Activated CD4-positive, alpha-beta T cell treated with anti-CD3 and anti-CD28 coated beads for 1 hour (primary cell): ENCODE results near the gene TMC2.

Experiments used
- DNase-seq: peaks from one replicate; pipeline ENCODE4 v3.0.0-alpha.2; 2020

The TMC2 gene

DNA sequence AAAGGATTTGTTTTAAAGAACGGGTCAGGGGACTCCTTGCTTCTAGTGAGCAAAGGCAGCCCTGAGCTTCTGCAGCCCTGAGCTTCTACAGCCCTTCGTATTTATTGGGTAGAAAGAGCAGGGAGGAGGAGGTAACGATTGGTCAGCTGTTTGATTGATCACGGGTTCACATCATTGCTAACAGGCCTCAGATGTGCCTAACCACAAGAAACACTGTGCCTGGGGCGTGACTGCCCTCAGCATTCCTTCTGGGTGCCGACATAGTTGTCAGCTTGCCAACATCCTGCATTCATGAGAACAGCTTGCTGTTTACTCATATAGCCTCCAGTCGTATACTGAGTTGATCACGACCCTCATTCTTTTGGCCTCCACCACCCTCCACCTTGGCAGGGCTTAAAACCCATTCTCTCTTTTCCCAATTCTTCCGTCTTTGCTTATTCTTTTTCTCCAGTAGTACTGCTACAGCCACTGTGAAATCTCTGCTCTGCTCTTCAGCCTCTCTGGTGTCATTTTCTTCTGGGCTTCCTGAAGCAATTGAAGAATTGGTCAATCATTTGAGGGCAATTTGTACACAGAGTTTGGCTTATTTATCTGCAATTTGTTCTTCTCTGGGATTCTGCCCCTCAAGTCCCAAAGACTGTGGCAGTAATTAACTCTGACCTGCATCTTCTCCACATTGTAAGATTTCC, 90.6 kb downstream of the TMC2 start:
- DNase-seq: no peak

- no peak for DNase-seq
Measured at GRCh38 chr20:2631228-2631627, 94.9 kb downstream of the TMC2 start.

GRCh38 chr20:2633381-2633780, 97.0 kb downstream of the TMC2 start:
- no peak for DNase-seq

GRCh38 chr20:2637246-2637645, 100.9 kb downstream of the TMC2 start:
- DNase-seq: no peak

DNA sequence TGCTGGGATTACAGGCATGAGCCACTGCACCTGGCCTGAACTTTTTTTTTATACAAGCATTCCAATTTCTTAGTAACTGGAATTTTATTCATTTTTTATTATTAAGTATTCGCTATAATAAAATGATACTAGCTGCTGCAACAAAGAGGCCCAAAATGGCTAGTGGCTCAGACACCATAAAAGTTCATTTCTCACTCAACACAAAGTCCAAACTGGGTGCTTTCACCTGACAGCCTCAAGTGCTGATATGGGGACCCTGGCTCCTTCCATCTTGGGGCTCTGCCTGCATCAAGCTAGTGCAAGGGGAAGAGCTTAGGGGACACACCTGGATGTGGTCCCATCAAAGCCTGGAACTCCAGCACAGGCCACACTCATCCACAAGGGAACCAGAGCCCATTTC, 103.9 kb downstream of the TMC2 start:
- DNase-seq: no peak

DNA sequence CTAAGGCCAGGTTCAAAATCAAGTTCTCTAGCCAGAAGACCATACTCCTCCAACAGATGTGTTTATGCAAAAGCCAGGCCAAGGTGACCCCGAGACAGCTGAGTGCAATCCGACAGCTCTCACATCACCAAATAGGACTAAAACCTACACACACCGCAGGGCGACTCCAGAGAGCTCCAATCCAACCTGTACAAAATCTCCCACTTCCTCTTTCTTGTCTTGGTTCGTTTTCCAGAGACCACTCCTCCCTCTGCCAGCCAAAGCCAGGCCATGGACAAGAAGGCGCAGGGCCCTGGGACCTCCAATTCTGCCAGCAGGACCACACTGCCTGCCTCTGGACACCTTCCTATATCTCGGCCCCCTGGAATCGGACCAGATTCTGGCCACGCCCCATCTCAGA, 104.5 kb downstream of the TMC2 start:
- DNase-seq: no peak

DNA sequence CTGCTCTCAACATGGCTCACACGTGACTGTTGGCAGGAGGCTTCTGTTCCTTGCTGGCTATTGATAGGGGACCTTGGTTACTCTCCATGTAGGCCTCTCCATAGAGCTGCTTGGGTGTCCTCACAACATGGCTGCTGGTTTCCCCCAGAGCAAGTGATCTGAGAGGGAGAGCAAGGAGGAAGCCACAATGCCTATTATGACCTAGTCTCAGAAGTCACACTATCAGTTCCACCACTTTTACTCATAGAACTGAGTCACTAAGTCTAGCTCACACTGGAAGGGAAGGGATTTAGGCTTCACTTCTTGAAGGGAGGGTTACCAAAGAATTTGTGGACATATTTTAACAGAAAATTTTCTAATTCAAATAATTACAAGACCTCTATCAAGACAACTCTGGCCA, 107.3 kb downstream of the TMC2 start:
- DNase-seq: no peak

GRCh38 chr20:2651772-2652723, 115.7 kb downstream of the TMC2 start, which contains the start of gene NOP56:
Gene NOP56 (plus strand): TSS chr20:2652632. CDS start chr20:2652661, 29 bp downstream.
- peak; percentile 92 for DNase-seq

GRCh38 chr20:2652724-2653555, 116.6 kb downstream of the TMC2 start:
- no peak for DNase-seq

DNA sequence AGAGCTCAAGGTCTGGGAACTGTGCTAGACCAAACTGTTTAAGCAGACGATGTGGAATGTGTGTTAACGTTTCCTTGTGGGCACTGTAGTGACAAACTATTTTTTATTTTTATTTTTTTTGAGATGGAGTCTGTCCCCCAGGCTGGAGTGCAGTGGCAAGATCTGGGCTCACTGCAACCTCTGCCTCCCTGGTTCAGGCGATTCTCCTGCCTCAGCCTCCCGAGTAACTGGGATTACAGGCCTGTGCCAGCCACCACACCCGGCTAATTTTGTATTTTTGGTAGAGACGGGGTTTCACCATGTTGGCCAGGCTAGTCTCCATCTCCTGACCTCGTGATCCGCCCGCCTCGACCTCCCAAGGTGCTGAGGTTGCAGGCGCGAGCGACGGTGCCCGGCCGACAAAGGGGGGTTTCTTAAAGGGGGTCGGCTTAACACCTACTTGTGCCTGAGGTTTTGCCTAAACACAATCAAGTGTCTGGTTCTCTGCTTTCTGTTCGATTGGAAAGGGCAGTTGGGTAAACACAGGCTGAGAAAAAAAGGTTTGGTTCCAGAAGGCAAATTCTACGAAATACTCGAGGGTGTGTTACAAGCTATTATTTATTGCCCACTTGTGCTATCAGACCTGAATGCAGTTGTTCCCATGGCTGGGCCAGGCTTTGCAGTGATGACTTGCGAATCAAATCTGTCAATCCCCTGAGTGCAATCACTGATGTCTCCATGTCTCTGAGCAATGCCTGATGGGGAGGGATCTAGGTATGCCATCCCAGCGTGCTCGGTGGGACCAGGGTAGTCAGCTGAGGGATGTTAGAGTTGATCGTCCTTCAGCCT, 117.4 kb downstream of the TMC2 start:
- DNase-seq: no peak

DNA sequence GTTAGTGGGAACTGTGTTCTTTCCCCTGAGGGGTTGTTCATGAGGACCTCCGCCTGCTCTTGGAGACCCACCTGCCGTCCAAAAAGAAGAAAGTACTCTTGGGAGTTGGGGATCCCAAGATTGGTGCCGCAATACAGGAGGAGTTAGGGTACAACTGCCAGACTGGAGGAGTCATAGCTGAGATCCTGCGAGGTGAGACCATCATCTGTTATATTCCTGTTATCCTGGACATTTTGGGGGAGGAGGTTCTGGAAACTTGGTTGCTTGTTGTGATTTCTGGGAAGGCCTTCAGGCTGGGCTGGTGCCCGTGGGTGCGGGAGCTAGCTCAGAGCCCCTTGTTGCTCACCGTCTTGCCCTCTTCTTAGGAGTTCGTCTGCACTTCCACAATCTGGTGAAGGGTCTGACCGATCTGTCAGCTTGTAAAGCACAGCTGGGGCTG, 118.0 kb downstream of the TMC2 start:
- no peak for DNase-seq

DNA sequence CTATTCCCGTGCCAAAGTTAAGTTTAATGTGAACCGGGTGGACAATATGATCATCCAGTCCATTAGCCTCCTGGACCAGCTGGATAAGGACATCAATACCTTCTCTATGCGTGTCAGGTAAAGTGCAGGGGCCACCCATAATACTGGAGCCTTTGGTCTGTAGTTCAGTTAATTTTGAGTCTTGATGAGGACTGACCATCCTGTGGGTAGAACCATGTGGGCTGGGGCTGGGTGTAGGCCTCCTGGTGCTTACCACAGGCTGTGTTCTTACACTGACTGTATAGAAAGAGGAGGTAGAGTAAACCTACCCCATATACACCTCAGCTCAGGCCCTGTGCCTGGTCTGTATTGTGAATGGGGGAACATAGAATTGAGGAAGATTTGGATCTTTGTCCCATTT, 118.5 kb downstream of the TMC2 start:
- DNase-seq: no peak

- DNase-seq: no peak
Measured at GRCh38 chr20:2655331-2656116, 119.2 kb downstream of the TMC2 start.

DNA sequence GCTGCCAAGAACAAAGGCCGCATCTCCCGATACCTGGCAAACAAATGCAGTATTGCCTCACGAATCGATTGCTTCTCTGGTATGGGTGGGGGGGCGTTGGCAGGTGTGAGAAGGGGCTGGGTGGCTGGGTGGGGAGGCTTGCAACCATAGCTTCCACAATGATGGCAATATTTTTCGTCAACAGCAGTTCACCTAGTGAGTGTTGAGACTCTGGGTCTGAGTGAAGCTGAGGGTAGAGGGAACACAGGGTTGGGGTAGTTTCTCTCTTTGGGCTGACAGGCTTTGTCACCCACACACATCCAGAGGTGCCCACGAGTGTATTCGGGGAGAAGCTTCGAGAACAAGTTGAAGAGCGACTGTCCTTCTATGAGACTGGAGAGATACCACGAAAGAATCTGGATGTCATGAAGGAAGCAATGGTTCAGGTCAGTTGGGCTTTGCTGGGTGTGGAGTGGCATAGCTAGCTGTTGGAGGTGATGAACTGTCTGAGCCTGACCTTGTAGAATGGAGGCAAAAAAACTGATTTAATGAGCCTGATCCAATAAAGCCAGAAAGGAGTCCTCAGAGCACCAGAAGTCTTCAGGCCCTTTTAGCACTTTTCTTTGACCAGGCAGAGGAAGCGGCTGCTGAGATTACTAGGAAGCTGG, 120.2 kb downstream of the TMC2 start:
- no peak for DNase-seq

GRCh38 chr20:2657241-2657640, 120.9 kb downstream of the TMC2 start:
- no peak for DNase-seq

DNA sequence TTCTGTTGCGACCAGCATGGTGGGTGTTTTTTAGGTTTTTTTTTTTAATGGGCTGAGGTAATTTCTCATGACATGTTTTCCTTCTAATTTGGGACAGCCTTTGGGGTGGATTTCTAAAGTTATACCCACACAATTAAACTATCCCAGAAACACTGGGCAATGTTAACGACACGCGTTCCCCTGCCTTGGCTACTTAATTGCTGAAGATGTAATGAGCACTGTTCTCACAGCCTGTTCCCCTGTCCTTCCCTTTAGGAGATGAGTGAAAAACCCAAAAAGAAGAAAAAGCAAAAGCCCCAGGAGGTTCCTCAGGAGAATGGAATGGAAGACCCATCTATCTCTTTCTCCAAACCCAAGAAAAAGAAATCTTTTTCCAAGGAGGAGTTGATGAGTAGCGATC, 121.3 kb downstream of the TMC2 start:
- no peak for DNase-seq

DNA sequence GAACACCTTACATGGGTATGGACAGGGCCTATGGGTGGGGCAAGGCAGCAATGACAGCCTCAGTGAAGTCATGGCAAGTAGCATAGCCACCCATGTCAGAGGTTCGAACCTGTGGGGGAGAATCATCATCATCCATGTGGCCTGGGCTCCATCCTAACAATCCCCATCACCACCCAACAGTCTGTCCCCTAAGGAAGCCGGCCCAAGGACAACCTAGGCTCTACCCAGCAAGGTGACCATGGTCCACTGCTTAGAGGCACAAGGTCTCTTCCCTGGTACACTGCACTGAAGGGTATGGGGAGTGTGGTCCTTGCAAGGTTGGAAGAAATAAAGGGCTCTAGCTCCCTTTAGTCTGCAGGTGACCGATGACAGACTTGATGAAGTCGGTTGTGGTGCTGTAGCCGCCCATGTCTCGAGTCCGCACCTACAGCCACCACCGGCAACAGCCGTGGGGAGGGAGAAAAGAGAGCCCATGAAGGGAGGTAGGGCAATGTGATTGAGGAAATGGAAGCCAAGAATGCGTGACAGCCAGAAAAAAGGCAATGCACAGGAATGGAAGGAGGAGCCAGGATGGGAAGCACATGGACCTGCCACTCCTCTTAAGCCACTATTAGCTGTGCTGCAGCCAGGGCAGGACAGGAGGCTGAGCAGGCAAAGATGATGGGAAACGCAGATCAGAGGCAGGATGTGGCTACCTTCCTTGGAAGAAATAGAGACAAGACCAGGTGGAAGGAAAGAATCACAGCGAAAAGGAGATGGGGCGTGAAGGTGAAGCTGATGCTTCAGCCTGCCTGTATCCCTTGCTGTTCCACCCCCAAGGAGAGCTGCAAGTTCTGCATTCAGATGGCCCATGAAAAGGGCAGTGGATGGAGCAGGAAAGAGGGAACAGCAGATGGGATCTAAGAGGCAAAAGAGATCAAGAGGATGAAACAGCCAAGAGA, 122.3 kb downstream of the TMC2 start:
- no peak for DNase-seq

- no peak for DNase-seq
Measured at GRCh38 chr20:2659547-2659946, 123.2 kb downstream of the TMC2 start.

DNA sequence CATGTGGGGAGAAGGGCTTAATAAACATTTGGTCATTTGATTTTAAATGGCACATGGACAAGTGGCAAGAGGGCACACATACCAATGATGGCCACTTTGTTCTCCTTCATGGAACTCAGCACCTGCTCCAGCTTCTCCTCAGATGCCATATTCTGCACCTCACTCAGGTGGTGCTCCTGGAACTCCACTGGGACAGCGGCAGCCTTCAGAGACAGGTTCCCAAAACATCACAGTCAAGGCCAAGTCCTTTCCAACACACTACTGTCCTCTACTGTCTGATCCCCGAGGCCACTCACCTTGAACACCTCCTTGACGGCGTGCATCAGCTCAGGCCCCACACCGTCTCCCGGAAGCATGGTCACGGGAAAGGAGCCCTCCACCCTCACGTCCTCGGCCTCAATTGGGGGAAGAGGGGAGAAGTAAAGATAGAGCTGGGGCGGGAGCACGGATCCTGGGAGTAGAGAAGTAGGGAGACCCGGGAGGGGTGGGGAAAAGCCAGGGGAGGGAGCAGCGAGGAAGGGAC, 127.1 kb downstream of the TMC2 start:
- no peak for DNase-seq
